Natural killer cell treated with Interleukin-12 subunit alpha and Interleukin-12 subunit beta and Interleukin-15 and Interleukin-18, amount 100 ng/mL, for 72 hours (primary cell): ENCODE measurements around the gene HK1. TPM values are rescaled to one million over a fixed set of nuclear protein-coding genes. Genes with fewer than 3 reads are reported as not detected.
"Not testable (repeated sequence)": the region's sequence is repeated elsewhere in the genome, so short reads cannot be mapped to it uniquely, and the experiment has no call there.

Experiments
- ATAC-seq, 2 donors: fragments of 150-1000 bp; cut with Tn5 transposase in 1 of 2; sonication (Bioruptor Pico), chemical (Tn5 transposase) in 1 of 2; 2 replicates each; pipeline ENCODE4 v1.10.0; 2021
- DNase-seq: peaks from one replicate; pipeline ENCODE4 v3.0.0; 2022; ENCODE audit warnings: low spot score
- H3K27ac Mint-ChIP-seq, 2 donors: 1 replicate in 1 of 2; 2 replicates in 1 of 2; pipeline ENCODE4 v1.8.0; 2022; ENCODE audit warnings: mixed read lengths in 2 of 2, mild to moderate bottlenecking in 1 of 2, moderate library complexity in 1 of 2
- H3K27me3 Mint-ChIP-seq, 2 donors: 1 replicate in 1 of 2; 2 replicates in 1 of 2; pipeline ENCODE4 v1.8.0; 2022; ENCODE audit warnings: mixed read lengths in 2 of 2
- H3K36me3 Mint-ChIP-seq: one replicate; pipeline ENCODE4 v1.8.0; 2022; ENCODE audit warnings: mixed read lengths
- H3K4me1 Mint-ChIP-seq, 2 donors: 1 replicate in 1 of 2; 2 replicates in 1 of 2; pipeline ENCODE4 v1.8.0; 2022; ENCODE audit warnings: low read depth in 2 of 2, mixed read lengths in 2 of 2, mild to moderate bottlenecking in 1 of 2
- H3K4me3 Mint-ChIP-seq: one replicate; pipeline ENCODE4 v1.8.0; 2022; ENCODE audit warnings: mixed read lengths
- H3K9me3 Mint-ChIP-seq: 2 replicates; pipeline ENCODE4 v1.8.0; 2022; ENCODE audit warnings: mixed read lengths
- total RNA-seq, 2 donors: library from RNA; stranded (reverse); gene quantifications; one replicate each; pipeline ENCODE4 v1.2.3, GENCODE V29; 2022

HK1 gene
- total RNA-seq, 2 donors from 2014 or later: 169 to 185 TPM

DNA sequence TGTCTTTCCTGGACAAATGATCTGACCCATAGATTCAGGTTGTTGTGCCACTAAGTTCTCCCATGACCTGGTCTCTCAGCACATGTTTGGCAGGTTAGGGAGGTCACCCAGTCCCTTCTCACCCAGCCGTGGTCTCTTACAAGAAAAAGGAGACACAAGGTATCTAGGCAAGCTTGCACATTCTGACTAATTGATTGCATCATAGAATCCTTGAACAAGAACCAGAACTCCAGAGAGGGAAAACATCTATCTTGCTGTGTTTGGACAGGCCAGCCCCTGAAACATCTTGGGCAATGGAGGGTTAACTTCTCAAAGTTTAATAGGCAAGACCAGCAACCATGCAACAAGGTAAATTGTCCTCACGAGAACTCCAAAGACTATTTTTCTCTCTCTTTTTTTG lies 8.5 kb upstream of the HK1 start:
- H3K27me3 Mint-ChIP-seq: peaks cover 9 to 11% of the 10 kb centered on the region in 2 donors
- H3K9me3 Mint-ChIP-seq: no peaks in the 10 kb centered on the region
- H3K4me3 Mint-ChIP-seq: no peak overlapping the region
- DNase-seq (no peak), ATAC-seq (no peak)
- H3K4me1 Mint-ChIP-seq: no peaks in the 10 kb centered on the region
- H3K36me3 Mint-ChIP-seq: no peaks in the 10 kb centered on the region
- H3K27ac Mint-ChIP-seq: no peak overlapping the region

DNA sequence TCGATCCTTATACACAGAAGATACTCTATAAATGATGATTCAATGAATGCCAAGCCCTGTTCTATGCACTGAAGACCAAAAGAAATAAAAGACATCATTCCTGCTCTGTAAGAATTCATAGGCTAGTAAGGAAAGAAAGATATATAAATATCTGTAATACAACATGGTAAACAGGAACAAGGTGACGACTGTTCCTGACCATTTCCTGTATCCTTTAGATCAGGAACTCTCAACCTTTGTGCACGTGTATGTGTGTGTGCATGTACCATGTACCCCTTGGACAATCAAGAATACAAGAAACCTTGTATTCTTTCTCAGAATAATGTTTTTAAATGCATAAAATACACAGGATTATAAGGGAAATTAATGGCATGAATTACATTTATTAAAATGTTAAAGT lies 7.3 kb upstream of the HK1 start:
- no peak for DNase-seq
- H3K36me3 Mint-ChIP-seq: no peaks in the 10 kb centered on the region
- H3K4me1 Mint-ChIP-seq: no peaks in the 10 kb centered on the region
- peaks cover 8 to 9% of the 10 kb centered on the region in 2 donors for H3K27me3 Mint-ChIP-seq
- ATAC-seq: no peak
- H3K4me3 Mint-ChIP-seq: no peak overlapping the region
- H3K27ac Mint-ChIP-seq: no peak overlapping the region
- H3K9me3 Mint-ChIP-seq: no peaks in the 10 kb centered on the region

DNA sequence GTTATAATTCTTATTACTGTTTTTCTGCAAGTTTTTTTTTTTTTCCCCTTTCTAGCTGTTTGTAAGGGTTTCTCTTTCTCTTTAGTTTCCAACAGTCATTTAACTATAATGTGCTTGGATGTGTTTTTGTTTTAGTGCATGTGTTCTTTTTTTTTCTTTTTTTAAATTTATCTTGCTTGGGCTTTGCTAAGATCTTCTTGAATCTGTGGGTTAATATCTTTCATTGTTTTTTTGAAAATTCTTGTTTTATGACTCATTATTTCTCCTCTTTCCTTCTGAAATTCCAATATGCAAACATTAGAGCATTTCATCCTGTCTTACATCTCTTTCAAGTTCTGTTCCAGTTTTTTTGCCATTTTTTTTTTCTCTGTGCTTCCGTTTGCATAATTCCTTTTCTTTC lies 5.7 kb upstream of the HK1 start:
- Mint-ChIP-seq H3K9me3 (no peaks in the 10 kb centered on the region), H3K36me3 (no peaks in the 10 kb centered on the region), H3K4me3 (no peak overlapping the region), H3K27ac (no peak overlapping the region), H3K27me3 (peaks cover 6 to 7% of the 10 kb centered on the region in 2 donors), H3K4me1 (no peaks in the 10 kb centered on the region)
- ATAC-seq (no peak), DNase-seq (no peak)

DNA sequence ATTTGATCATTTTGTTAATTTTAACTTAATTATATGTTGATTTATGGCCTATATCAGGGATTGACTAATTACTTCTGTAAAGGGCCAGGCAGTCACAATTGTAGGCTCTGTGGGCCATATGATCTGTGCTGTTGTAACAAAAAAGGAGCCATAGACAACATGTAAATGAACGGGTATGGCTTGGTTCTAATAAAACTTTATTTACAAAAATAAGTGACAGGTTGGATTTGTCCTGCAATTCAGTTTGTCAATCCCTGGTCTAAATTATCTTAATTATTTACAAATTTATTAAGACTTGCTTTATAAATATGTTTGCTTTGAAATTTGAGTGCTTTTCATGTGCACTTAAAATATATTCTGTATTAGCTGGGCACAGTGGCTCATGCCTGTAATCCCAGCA lies 2.9 kb upstream of the HK1 start:
- Mint-ChIP-seq H3K9me3 (no peaks in the 10 kb centered on the region), H3K36me3 (no peaks in the 10 kb centered on the region), H3K27ac (no peak overlapping the region), H3K4me3 (no peak overlapping the region), H3K4me1 (no peaks in the 10 kb centered on the region), H3K27me3 (peaks cover 0 to 2% of the 10 kb centered on the region in 2 donors)
- DNase-seq (no peak), ATAC-seq (no peak)

DNA sequence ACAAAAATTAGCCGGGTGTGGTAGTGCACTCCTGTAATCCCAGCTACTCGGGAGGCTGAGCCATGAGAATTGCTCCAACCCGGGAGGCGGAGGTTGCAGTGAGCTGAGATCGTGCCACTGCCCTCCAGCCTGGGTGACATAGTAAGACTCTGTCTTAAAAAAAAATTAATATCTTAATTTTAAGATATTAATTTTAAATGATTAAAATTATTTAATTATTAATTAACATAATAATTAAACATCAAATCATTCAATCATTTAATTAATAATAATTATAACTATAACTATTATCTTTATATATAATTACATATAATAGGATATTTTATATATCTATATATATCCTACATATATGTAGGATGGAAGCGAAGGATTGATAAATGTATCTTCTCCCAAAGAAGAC lies 1.8 kb upstream of the HK1 start:
- Mint-ChIP-seq H3K9me3 (no peaks in the 10 kb centered on the region), H3K36me3 (no peaks in the 10 kb centered on the region), H3K4me3 (no peak overlapping the region), H3K27ac (no peak overlapping the region), H3K27me3 (peaks cover 0 to 5% of the 10 kb centered on the region in 2 donors), H3K4me1 (no peaks in the 10 kb centered on the region)
- DNase-seq: no peak
- no peak for ATAC-seq

DNA sequence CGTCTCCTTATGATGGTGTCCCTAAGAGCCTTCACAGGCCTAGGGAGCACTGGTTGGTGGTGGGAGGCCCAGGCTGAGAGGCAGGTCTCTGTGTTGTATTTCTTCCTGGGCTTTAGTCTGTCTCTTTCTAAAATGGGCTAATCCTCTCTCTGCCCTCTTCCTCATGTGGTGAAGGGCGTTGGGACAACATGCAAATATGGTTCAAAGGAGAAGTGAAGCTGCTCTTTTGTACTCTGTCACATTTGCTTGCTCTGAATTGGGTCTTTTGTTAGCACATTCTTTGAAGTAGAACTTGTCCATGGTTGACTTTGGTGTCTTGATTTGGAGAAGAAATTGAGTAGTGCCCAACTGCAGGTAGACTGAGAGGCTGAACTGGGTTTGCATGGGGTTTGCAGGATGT lies 814 bp downstream of the HK1 start:
- ATAC-seq (no peak), DNase-seq (no peak)
- H3K4me3 Mint-ChIP-seq: no peak overlapping the region
- H3K4me1 Mint-ChIP-seq: no peaks in the 10 kb centered on the region
- H3K27me3 Mint-ChIP-seq: peaks cover 0 to 13% of the 10 kb centered on the region in 2 donors
- H3K27ac Mint-ChIP-seq: no peak overlapping the region
- no peaks in the 10 kb centered on the region for H3K36me3 Mint-ChIP-seq
- H3K9me3 Mint-ChIP-seq: no peaks in the 10 kb centered on the region

DNA sequence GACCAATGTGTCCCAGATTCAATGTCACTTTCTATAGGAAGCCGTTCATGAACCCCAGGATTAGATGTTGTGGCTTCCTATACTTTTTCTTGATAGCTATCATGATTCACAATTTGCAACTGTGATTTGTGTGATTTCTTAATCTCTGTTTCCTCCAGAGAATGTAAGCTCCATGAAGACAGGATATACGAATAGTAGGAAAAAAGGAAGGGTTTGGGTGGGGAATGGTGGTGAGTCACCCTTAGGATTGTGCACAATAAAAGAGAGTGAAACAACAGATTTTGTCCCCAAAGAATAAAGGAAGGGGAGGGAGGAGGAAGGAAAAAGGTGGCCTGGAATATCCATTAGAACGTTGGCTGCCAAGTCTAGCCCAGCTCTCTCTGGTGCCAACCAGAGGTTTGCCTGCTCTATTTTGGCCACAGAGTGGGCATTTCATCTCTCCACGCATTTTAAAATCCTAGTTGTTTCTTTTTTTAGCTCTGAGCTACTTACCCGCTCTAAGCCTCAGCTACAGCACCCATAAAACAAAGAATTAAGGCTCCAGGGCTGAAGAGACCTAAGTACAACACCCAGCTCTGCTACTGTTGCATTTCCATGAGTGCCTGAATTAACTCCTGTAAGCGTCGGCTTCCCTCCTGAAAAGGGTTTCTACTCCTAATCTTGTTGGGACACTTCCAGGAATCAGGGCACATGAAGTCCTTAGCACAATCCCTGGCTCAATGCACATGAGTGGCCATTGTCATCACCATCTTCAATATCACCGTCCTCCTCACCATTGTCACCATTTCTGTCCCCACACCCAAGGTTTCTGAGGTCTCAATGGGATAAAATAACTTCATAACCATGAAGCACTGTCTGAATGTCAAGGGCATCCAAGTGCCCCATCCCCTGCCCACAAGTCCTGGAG lies 3.5 kb downstream of the HK1 start:
- DNase-seq (no peak), ATAC-seq (no peak)
- H3K9me3 Mint-ChIP-seq: no peaks in the 10 kb centered on the region
- no peaks in the 10 kb centered on the region for H3K36me3 Mint-ChIP-seq
- H3K27ac Mint-ChIP-seq: no peak overlapping the region
- H3K27me3 Mint-ChIP-seq: peaks cover 0 to 16% of the 10 kb centered on the region in 2 donors
- H3K4me3 Mint-ChIP-seq: no peak overlapping the region
- no peaks in the 10 kb centered on the region for H3K4me1 Mint-ChIP-seq

DNA sequence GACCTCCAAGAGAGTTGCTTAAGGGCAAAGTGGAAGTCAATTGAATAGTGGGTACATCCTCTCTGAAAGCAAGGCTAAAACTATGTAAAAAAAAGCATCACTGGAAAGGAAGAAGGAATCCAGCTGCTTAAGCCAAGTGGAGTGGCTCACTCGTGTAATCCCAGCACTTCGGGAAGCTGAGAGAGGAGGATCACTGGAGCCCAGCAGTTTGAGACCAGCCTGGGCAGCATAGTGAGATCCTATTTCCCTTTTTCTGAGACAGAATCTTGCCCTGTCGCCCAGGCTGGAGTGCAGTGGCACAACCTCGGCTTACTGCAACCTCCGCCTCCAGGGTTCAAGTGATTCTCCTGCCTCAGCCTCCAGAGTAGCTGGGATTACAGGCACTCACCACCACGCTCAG lies 6.1 kb downstream of the HK1 start:
- not testable (repeated sequence) for DNase-seq, H3K9me3 Mint-ChIP-seq, H3K36me3 Mint-ChIP-seq, H3K4me1 Mint-ChIP-seq, ATAC-seq, H3K4me3 Mint-ChIP-seq, H3K27ac Mint-ChIP-seq
- H3K27me3 Mint-ChIP-seq: peaks cover 0 to 19% of the 10 kb centered on the region in 2 donors

DNA sequence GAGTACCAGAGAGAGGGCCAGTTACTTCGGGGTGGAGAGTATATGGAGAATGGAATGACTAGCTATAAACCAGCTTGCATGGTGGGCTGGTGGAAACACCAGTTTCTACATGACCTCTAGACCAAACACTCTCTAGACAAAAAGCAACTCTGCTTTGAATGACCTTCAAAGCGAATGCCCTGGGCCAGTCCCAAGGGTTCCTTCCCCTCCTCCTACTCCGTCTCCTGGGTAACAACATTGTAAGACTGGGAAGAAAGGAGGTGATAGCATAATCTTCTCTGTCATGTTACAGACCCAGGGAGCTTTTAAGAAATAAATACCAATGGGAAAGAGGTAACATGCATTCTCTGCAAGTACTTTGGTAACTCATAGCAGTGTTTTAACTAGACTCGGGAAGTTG lies 7.4 kb downstream of the HK1 start:
- no peaks in the 10 kb centered on the region for H3K36me3 Mint-ChIP-seq
- H3K4me1 Mint-ChIP-seq: no peaks in the 10 kb centered on the region
- no peaks in the 10 kb centered on the region for H3K9me3 Mint-ChIP-seq
- DNase-seq (no peak), ATAC-seq (no peak)
- no peak overlapping the region for H3K4me3 Mint-ChIP-seq
- peaks cover 0 to 17% of the 10 kb centered on the region in 2 donors for H3K27me3 Mint-ChIP-seq
- no peak overlapping the region for H3K27ac Mint-ChIP-seq

DNA sequence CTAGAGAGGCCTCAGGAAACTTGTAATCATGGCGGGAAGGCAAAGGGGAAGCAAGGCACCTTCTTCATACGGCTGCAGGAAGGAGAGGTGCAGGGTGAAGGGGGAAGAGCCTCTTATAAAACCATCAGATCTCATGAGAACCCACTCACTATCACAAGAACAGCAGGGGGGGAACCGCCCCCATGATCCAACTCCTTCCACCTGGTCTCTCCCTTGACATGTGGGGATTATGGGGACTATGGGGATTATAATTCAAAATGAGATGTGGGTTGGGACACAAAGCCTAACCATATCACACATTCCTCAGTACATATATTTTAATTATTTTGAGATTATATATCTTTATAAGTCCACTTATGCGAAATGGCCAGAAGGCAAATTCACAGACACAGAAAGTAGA lies 8.9 kb downstream of the HK1 start:
- no peak for ATAC-seq
- no peaks in the 10 kb centered on the region for H3K9me3 Mint-ChIP-seq

DNA sequence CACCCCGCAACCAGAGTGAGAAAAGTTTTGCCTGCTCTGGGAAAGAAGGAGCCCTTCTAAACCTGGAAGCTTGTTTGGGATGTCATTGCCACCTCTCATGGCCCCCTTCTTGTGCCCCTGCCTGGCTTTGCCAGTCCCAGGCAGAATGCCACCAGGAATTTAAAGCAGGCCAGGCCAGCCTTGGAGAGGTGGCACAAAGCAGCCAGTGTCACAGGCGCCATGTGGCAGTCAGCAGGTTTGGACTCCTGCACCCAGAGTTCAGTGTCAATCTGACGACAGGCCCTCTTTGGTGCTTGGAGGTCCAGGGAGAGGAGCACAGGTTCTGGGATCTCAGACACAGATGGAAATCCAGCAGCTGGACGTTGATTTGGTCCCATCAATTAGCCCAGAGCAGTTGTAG lies 12.7 kb downstream of the HK1 start:
- Mint-ChIP-seq H3K27ac (no peak overlapping the region), H3K4me3 (no peak overlapping the region), H3K36me3 (no peaks in the 10 kb centered on the region), H3K4me1 (peaks cover 0 to 8% of the 10 kb centered on the region in 2 donors), H3K27me3 (peaks cover 0 to 6% of the 10 kb centered on the region in 2 donors), H3K9me3 (no peaks in the 10 kb centered on the region)
- no peak for ATAC-seq
- no peak for DNase-seq

More for the DNA sequence above, 8.9 kb downstream of the HK1 start:
- H3K27me3 Mint-ChIP-seq: peaks cover 0 to 10% of the 10 kb centered on the region in 2 donors
- no peaks in the 10 kb centered on the region for H3K36me3 Mint-ChIP-seq
- H3K4me3 Mint-ChIP-seq: no peak overlapping the region
- no peak for DNase-seq
- no peak overlapping the region for H3K27ac Mint-ChIP-seq
- no peaks in the 10 kb centered on the region for H3K4me1 Mint-ChIP-seq

DNA sequence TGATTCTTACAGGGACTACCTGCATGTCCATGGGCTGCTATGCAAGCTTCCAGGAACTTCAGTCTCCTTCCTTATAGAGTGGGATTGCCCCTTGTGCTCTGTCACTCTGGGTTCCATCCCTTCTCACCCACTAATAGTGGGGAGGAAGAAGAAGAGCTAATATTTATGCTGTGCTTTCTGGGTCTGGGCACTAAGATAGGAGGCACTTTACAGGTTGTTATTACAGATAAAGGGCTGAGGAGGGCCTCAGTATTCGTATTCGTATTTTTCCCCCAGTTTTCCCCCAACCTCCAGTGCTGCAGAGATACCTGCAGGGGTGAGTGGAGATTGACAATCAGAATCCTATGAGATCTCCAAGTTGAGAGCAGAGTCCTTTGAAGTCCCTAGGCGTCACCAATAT lies 14.2 kb downstream of the HK1 start:
- peaks cover 0 to 2% of the 10 kb centered on the region in 2 donors for H3K27me3 Mint-ChIP-seq
- H3K4me1 Mint-ChIP-seq: peaks cover 0 to 8% of the 10 kb centered on the region in 2 donors

DNA sequence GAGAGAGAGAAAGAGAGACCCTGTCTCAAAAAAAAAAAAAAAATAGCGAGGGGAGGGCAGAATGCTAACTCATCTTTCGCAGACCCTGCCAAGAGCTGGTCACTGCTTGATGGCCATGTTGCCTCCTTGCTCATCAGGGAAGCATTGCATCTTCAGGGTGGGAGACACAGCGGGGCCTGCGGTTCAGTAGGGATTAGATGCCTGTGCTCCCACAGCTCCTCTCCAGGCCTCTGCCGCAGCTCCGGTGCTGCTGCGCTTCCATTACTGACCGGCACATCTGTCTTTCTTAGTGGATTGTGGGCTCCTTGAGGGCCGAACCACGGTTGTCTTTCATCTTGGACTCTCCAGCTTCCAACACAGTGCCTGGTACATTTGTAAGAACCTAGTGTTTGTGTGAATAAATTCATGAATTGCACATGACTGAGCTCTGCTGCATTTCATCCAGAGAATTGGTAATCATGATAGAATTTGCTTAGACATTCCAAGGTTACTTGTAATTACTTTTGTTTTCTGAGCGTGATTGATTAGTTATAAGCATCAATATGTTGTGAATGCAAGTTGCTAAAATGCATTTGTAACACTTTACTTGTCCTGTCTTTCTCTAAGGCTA lies 16.8 kb downstream of the HK1 start:
- no peak overlapping the region for H3K27ac Mint-ChIP-seq

More for the DNA sequence above, 14.2 kb downstream of the HK1 start:
- H3K4me3 Mint-ChIP-seq: no peak overlapping the region
- no peak overlapping the region for H3K27ac Mint-ChIP-seq
- H3K36me3 Mint-ChIP-seq: no peaks in the 10 kb centered on the region
- DNase-seq (no peak), ATAC-seq (no peak)
- no peaks in the 10 kb centered on the region for H3K9me3 Mint-ChIP-seq

DNA sequence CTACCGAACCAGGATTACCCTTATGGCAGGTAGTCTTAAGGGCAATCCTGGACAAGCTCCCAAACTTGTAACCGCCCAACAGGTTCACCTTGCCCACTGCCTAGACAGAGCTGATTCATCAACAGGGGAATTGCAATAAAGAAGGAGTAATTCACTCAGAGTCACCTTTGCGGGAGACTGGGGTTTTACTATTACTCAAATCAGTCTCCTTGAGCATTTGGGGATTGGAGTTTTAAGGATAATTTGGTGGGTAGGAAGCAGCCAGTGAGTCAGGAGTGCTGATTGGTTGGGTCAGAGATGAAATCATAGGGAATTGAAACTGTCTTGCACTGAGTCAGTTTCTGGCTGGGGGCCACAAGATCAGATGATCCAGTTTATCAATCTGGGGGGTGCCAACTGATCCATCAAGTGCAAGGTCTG lies 25.3 kb downstream of the HK1 start:
- Mint-ChIP-seq H3K36me3 (no peaks in the 10 kb centered on the region), H3K27ac (no peak overlapping the region), H3K4me3 (no peak overlapping the region), H3K9me3 (no peaks in the 10 kb centered on the region), H3K27me3 (peaks cover 0 to 4% of the 10 kb centered on the region in 2 donors), H3K4me1 (no peaks in the 10 kb centered on the region)
- ATAC-seq: no peak
- no peak for DNase-seq

More for the DNA sequence above, 16.8 kb downstream of the HK1 start:
- Mint-ChIP-seq H3K4me3 (no peak overlapping the region), H3K4me1 (peaks cover 0 to 8% of the 10 kb centered on the region in 2 donors), H3K9me3 (no peaks in the 10 kb centered on the region), H3K27me3 (peaks cover 0 to 2% of the 10 kb centered on the region in 2 donors), H3K36me3 (no peaks in the 10 kb centered on the region)
- ATAC-seq: no peak
- no peak for DNase-seq
